GM18909 (cell line): ENCODE measurements around the gene APP.

Source experiments
- ATAC-seq: cut with Tn5 transposase; IDR thresholded peaks from one replicate; pipeline ENCODE4 v1.9.1; 2021; ENCODE audit warnings: mild to moderate bottlenecking; ENCODE audit not compliant: unreplicated experiment, poor library complexity

APP gene

DNA sequence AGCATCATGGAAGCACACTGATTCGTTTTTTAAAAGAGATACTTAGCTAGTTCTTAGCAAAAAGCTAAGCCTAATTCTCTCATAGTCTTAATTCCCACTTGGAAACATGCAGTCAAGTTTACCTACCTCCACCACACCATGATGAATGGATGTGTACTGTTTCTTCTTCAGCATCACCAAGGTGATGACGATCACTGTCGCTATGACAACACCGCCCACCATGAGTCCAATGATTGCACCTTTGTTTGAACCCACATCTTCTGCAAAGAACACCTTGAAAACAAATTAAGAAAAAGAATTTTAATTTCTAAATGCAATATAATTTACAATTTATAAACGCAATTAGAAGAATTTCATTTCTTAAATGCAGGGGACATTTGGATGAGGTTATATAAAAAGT lies 279.0 kb downstream of the APP start:
- ATAC-seq = no peak

DNA sequence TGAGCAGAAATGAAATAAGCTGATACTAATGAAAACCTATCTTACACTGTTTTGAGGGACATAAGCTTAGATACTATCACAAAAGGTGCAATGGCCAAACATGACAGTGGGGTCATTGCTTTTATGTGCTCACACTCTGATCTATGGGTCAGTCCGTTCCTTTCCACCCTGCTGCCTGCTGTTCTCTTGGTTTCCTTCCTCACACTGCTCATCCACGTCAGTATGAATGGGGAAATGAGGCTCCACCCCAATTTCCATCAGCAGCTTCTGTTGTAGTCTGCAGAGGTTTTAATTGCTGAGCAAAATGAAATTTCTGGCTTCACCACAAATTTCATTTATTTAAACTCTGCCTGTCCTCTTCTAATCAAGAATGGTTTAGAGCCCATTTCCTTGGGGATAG lies 280.6 kb downstream of the APP start:
- no peak for ATAC-seq

DNA sequence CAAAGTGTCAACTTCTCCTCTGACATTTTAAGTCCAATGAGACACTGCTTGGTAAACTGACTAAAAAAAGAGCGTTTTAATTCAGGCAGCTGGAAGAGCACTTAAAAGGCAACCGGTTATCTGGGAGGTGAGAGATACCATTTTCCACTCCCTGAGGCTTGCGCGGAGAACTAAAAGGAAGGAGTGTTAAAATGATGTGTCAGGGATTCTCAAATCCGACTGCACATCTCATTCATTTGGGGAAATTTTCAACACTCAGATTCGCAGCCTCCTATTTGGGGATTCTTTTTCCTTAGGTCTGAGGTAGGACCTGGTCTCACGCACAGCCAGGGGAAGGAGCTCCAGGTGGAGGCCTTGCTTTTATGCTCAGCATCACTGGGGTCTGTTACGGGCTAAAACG lies 281.9 kb downstream of the APP start:
- ATAC-seq = no peak

DNA sequence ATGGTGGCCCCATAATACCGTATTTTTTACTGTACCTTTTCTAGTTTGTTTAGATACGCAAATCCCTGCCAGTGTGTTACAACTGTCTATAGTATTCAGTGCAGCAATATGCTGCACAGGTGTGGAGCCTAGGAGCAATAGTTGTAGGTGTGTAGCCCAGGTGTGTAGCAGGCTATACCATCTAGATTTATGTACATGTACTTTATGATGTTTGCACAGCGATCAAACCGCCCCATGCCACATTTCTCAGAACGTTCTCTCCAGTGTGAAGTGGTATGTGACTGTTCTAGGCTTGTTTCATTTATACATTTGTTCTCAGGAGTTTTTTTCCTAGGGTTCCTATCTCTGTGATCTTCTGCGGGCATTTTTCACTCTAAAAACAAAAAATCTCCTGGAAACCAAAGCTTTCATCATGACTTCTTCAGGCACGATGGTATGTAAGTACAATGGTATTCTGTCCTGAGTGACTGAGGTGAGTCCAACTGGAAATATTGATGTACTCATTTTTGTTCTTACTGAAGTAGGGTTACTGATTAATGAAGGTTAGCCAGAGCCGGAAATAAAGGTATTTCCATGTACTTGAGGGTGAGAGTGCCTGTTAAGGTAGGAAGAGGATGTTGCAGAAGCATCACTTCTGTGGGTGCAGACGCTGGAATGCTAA lies 282.8 kb downstream of the APP start:
- ATAC-seq = no peak

DNA sequence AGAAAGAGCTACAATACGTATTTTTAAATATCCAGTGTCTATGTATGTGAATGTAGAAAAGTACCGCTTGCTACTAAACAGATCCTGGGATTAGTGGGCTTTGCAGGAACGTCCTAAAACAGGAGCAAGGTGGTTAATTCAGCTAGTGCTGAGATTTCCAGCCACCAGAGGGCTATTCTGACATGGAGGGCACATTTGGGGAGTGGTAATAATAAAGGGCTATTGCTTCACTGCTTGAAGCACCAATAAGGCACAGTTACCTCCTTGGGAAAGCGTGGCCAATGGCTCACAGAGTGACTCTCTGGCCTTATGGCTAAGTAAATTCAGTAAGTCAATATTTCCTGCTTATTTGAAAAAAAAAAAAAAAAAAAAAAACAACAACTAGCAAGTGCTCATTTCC lies 283.4 kb downstream of the APP start:
- no peak for ATAC-seq

DNA sequence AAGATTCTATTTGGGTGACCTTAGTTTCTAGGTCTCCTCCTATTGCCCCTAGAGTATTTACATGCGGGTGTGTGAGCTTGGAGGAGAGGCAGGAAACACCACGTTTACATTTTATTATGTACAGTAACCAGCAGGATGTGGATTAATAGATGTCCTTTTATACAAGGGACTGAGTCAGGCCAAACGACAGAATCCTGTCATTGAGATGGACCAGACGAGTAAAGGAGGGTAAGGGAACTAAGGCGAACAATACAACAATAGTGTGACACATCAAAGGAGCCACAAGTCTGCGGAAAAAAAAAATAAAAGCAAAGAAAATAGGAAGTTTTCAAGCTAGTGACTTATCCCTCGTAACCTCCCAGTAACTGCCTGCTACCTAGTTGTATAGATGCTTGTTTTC lies 284.7 kb downstream of the APP start:
- ATAC-seq = no peak

DNA sequence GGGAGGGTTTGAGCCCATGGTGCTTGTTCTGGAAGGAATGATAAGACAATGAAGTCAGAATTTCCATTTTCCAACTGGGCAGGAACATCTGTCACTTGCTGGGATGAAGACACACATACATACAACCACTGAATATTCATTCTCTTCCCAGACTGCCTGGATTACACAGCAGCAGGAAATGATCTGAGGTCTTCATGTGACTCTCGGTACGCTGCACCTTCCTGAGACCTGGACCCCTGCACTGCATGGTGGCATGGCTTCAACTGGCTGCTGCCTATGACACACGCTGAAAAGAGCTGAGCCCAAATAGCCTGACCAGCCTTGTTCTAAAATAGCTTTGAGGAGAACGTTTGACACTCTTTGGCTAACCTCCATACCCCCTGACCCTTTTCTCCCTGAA lies 285.2 kb downstream of the APP start:
- ATAC-seq = no peak

DNA sequence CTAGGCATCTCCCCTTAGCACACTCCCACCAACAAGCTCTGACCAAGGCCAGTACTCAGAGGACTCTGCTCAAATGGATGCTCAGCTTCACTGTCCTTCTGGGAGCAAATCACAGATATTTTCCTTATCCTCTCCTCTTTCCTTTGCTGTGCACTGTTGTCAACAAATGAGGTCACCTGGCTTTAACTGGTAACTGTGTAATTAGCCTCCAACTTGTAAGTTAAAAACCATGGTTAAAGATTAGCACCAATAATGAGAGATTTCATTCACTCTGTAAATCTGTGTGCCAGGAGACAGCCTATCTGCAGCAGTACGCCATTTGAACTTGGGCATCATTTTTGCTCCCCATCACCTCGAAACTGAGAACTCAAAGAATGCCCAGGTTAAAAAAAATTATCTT lies 286.3 kb downstream of the APP start:
- ATAC-seq = no peak

DNA sequence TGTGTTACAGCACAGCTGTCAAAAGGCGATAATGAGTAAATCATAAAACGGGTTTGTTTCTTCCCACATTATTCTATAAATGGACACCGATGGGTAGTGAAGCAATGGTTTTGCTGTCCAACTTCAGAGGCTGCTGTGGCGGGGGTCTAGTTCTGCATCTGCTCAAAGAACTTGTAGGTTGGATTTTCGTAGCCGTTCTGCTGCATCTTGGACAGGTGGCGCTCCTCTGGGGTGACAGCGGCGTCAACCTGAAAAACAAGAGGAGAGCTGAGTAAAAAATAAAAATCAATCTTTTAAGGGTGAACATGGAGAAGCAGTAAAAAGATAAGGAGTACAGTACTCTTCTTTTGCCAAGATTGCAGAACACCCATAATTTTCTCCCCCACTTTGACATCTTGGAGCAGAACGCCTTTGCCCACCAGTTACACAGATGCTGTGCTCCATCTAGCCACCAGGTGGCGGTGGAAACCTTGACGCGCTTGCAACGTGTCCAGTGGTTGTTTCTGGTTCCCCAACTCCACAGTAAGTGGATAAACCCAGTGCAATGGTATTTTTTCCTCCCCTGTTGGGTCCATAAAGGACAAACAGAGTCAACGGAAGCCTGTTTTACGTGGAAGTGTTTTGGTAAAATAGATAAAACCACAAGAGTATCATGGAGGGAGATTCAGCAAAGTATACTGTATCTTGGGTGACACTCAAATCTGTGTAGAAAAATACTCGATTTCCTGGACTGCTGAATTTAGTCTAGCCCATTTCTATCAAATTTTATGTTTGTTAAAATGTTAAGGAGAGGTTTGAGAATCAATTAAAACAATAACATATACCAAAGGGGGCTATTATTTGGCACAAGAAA lies 288.8 kb downstream of the APP start:
- peak; percentile 89 for ATAC-seq

DNA sequence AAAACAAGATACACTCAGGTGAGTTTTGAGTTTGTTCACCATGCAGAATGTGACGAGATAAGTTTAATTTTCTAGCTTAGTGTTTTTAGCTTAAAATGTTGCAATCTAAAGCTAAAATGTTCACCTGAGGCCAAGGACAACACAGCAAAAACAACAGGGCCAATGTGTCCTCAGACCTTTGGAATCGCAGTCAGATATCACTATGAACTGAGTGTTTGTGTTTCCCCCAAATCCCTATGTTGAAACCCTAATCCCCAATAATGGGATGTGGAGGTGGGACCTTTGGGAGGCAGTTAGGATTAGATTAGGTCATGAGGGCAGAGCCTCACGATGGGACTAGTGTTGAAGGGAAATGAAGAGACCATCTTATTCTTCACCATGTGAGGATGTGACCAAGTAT lies 291.4 kb downstream of the APP start:
- ATAC-seq = no peak

DNA sequence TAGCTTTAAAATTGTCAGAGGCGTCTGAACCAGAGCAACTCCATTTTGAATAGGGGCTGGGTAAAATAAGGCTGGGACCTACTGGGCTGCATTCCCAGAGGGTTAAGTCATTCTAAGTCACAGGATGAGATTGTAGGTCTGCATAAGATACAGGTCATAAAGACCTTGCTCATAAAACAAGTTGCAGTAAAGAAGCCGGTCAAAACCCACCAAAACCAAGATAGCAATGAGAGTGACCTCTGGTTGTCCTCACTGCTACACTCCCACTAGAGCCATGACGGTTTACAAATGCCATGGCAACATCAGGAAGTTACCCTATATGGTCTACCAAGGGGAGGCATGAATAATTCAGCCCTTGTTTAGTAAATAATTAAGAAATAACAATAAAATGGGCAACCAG lies 292.2 kb downstream of the APP start:
- no peak for ATAC-seq

DNA sequence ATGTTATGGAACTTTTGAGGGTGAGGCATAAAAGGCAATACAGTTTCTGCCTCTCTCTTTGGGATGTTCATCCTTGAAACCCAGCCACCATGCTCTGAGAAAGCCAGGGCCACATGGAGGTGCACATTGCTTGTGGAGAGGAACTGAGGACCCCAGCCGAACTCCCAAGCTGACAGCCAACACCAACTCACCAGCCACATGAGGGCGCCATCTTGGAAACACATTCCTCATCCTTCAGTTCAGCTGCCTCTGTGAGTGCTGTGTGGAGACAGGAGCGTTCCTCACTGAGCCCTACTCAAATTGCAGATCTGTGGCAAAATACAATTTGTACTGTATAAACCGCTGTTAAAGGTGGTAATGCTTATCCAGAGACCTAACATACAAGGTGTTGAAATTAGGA lies 298.3 kb downstream of the APP start:
- no peak for ATAC-seq

DNA sequence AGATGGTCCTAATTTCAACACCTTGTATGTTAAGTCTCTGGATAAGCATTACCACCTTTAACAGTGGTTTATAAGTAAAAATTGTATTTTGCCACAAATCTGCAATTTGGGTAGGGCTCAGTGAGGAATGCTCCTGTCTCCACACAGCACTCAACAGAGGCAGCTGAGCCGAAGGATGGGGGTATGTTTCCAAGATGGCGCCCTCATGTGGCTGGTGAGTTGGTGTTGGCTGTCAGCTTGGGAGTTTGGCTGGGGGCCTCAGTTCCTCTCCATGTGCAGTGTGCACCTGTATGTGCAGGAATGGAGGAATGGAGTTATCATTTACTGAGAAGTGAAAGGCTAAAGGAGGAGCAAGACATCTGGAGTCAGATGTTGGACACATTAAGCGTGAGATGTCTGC lies 299.0 kb downstream of the APP start:
- no peak for ATAC-seq

DNA sequence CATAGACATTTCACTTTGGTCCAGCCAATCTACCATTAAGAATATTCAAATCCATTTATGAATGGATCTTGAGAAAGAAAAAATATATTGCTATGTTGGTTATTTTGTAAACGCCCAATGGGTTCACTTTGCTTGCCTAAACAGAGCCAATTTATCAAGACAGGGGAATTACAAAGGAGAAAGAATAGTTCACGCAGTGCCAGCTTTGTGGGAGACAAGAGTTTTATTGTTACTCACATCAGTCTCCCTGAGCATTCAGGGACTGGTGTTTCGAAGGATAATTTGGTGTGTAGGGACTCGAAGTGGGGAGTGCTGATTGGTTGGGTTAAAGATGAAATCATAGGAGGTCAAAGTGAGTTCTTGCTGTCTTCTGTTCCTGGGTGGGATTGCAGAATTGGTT lies 300.5 kb downstream of the APP start:
- ATAC-seq = no peak

DNA sequence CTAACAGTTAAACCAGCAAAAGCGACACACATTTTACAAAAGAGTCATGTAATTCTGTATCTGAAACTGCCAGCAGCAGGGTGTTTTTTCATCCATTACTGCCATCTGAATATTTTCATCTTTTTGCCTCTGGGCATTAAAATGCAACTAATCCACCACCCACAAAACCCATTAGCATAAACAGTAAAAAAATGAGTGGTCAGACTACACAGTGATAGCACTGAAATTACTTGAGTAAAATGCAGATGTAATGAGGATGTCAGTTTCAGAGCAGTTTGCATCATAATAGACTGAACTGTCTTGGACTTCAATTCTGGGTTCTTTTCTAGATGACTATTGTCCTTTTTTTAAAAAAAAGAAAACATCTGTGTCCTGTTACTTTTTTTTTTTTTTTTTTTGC lies 303.5 kb downstream of the APP start:
- no peak for ATAC-seq

DNA sequence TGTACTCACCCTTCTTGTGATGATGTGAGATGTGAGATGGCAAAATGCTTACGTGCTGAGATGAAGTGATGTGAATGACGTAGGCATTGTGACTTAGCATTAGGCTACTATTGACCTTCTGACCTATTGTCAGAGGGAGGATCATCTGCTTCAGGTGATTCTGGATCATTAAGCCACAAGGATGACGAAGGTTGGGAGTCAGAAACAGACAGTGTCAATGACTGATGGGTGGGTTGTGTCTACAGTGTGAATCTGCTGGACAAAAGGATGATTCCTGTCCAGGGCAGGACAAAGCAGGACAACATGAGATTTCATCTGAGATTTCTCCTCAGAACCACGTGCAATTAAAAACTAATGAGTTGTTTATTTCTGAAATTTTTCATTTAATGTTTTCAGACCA lies 306.8 kb downstream of the APP start:
- no peak for ATAC-seq

DNA sequence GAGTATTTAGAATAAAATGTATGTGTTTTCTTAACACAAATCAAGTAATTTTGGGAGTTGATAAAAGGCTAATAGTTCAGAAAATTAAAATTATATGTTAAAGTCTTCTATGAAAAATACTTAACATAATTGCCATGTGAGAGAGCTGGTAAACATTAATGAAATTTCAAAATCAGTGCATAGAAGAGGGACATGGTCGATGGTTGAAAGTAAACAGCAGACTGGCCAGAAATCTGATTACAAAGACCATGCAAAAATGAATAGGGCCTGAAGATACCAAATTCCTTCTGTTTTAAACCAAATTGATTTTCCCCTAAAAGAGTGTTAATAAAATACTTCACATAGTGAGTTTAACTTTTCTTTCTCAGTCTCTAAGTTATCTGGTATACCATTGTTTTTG lies 307.5 kb downstream of the APP start:
- ATAC-seq = no peak

DNA sequence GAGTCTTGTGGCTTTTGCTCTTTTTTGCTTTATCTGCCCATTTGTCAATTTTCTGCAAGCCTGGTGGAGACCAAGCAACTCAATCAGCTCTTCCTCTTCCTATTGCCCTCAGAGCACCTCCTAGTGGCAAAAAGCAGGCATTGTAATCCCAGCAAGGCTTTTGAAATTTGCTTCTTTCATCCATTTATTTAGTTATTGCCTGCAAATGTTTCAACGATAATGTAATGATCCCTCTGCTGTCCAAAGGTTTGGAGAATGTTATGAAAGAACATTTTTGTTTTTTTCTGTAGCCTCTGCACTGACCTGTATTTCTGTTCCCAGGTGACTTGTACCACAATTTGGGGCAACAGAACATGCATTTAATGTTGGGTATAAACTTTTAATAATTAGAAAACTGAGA lies 308.0 kb downstream of the APP start:
- ATAC-seq = no peak

DNA sequence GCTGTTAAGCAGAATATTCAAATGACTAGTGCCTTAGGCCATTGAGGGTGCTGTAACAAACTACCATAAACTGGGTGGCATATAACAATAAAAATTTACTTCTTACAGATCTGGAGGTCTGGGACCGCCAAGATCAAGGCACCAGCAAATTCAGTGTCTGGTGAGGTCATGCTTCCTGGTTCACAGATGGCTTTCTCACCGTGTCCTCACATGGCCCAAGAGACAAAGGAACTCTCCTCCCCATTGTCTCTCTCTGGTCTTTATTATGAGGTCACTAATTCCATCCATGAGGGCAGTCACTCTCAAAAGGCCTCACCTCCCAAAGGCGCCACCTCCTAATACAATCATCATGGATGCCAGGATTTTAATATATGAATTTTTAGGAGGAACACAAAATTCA lies 308.5 kb downstream of the APP start:
- no peak for ATAC-seq

DNA sequence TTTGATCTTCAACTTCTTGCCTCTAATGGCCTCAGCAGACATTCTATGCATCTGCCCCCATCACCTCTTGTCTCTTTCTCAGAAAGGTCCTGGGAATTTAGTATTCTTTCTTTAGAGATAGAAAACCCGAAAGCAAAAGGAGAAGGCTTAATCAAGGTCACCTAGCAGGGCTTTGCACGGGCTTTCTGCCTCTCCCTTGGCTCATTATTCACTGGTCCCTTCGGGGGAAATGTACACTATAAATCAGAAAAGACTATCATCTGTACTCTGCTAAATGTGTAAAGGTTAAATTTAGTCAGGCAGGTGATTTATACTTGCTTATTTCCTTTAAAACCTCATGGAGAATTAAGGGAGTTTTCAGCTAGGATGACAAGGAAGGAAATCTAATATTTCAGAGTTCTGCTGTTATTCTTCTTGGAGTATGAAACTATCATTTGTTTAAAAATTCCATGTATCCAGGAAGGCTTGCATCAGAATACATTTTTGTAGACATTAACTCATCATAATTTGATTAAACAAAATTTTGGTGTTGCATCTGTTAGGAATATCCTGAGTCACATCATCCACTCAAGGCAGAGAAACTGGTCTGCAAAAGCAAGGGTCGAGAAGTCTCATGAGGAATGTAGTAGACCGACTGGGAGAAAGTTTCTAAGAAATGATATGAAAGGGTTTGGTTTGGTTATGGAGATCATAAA lies 311.2 kb downstream of the APP start:
- ATAC-seq = no peak

DNA sequence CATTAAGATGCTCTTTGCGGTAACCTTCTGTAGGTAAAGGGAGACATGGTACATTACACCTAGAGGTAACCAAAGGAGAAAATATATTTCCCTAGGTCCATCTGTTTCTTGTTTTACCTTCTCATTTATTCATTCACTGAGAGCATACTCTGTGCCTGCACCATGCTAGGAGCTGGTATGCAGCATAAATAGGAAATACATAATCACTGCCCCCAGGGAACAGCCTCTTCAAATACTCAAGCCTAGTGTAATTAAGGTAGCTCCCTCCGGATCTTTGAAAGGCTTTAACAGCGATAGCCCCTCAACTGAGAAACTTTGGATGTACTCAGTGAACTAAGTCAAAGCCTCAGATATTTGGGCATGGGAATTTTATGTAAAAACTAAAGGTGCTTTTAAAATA lies 312.2 kb downstream of the APP start:
- ATAC-seq = no peak
